PC-9 (cell line): Measurements from ENCODE around the gene TENM4.

ENCODE experiments used
- EZH2 ChIP-seq: fragments of 200-600 bp; sonication (generic); IDR thresholded peaks from 2 replicates; pipeline ENCODE4 v1.8.0; 2017; ENCODE audit warnings: antibody characterized with exemption, low read depth
- TF ChIP-seq, protein P1 (sequence below): fragments of 200-600 bp; sonication (generic); conservative IDR thresholded peaks from 2 replicates; pipeline ENCODE4 v1.6.1; 2017; ENCODE audit warnings: mixed run types, antibody characterized with exemption, mild to moderate bottlenecking, moderate library complexity

DNA sequence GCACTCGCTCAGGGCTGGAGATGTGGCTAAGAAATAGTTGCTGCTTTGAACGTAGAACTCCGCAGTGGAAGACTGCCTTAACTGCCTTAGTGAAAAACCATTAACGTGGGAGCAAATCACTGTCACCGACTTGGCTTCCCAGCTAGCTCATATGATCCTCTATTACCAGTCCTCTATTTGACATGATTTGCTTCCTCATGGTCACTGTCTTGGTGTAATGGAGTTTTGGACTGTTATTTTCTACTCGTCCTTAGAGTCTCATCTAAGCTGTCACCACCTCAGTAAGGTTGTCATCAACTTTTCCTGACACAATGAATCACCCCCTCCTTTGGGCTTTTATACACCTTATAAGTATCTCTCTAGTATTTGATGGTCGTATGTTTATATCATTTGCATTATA, 699.1 kb downstream of the TENM4 start:
- TF ChIP-seq EZH2, result no peak
- TF ChIP-seq, protein P1, sequence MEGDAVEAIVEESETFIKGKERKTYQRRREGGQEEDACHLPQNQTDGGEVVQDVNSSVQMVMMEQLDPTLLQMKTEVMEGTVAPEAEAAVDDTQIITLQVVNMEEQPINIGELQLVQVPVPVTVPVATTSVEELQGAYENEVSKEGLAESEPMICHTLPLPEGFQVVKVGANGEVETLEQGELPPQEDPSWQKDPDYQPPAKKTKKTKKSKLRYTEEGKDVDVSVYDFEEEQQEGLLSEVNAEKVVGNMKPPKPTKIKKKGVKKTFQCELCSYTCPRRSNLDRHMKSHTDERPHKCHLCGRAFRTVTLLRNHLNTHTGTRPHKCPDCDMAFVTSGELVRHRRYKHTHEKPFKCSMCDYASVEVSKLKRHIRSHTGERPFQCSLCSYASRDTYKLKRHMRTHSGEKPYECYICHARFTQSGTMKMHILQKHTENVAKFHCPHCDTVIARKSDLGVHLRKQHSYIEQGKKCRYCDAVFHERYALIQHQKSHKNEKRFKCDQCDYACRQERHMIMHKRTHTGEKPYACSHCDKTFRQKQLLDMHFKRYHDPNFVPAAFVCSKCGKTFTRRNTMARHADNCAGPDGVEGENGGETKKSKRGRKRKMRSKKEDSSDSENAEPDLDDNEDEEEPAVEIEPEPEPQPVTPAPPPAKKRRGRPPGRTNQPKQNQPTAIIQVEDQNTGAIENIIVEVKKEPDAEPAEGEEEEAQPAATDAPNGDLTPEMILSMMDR, result no peak
